Karpas-422 (cell line): Measurements from ENCODE around the gene KMT2C. TPM values are rescaled to one million over a fixed set of nuclear protein-coding genes. Genes with fewer than 3 reads are reported as not detected.

Experiments used
- DNase-seq: peaks from one replicate; pipeline ENCODE4 v3.0.0-alpha.2; 2015
- H2AFZ ChIP-seq: fragments of 200-600 bp; sonication (generic); 2 replicates; pipeline ENCODE4 v1.6.1; 2014; ENCODE audit warnings: antibody characterized with exemption, low read length, mixed read lengths
- H3K27ac ChIP-seq: fragments of 200-600 bp; sonication (generic); 2 replicates; pipeline ENCODE4 v1.5.1; 2014; ENCODE audit warnings: mild to moderate bottlenecking, low read length, moderate library complexity
- H3K27me3 ChIP-seq: fragments of 200-600 bp; sonication (generic); 2 replicates; pipeline ENCODE4 v1.6.1; 2014; ENCODE audit warnings: low read length, mixed read lengths
- H3K36me3 ChIP-seq: fragments of 200-600 bp; sonication (generic); 2 replicates; pipeline ENCODE4 v1.6.1; 2014; ENCODE audit warnings: low read length, mixed read lengths; ENCODE audit not compliant: insufficient read depth
- H3K4me1 ChIP-seq: fragments of 200-600 bp; sonication (generic); 2 replicates; pipeline ENCODE4 v1.6.1; 2014; ENCODE audit warnings: mild to moderate bottlenecking, low read length, mixed read lengths
- H3K4me2 ChIP-seq: fragments of 200-600 bp; sonication (generic); 2 replicates; pipeline ENCODE4 v1.6.1; 2014; ENCODE audit warnings: low read length, low read depth, mild to moderate bottlenecking; ENCODE audit not compliant: poor library complexity, severe bottlenecking
- H3K4me3 ChIP-seq: fragments of 200-600 bp; sonication (generic); 2 replicates; pipeline ENCODE4 v1.5.1; 2014; ENCODE audit warnings: mild to moderate bottlenecking, antibody characterized with exemption, low read length, mixed read lengths
- H3K79me2 ChIP-seq: fragments of 200-600 bp; sonication (generic); 2 replicates; pipeline ENCODE4 v1.6.1; 2014; ENCODE audit warnings: mild to moderate bottlenecking, low read length, mixed read lengths
- H3K9ac ChIP-seq: fragments of 200-600 bp; sonication (generic); 2 replicates; pipeline ENCODE4 v1.6.0; 2014; ENCODE audit warnings: low read length
- H3K9me2 ChIP-seq: fragments of 200-600 bp; sonication (generic), shearing (Covaris generic); replicated peaks from 2 replicates; pipeline ENCODE4 v1.6.0; 2014; ENCODE audit warnings: mild to moderate bottlenecking, low read length, moderate library complexity; ENCODE audit not compliant: insufficient read depth
- H3K9me3 ChIP-seq: fragments of 300-700, 200-600 bp; sonication (generic); 2 replicates; pipeline ENCODE4 v1.6.1; 2014; ENCODE audit warnings: low read length, mixed read lengths
- H4K20me1 ChIP-seq: fragments of 200-600 bp; sonication (generic); 2 replicates; pipeline ENCODE4 v1.6.1; 2014; ENCODE audit warnings: mild to moderate bottlenecking, antibody characterized with exemption, low read length, low read depth; ENCODE audit not compliant: insufficient read depth
- total RNA-seq: library from RNA; depleted of rRNA; stranded (reverse); fragments of >200 nt; shearing (Covaris generic); gene quantifications from 2 replicates; pipeline ENCODE4 v1.2.3, GENCODE V29; 2014; ENCODE audit warnings: low replicate concordance

KMT2C gene
- total RNA-seq, 1 experiment from 2014 or later, result 70.7 TPM

- no peaks in the 10 kb centered on the region for H3K27me3 ChIP-seq
- DNase-seq, result no peak
- H3K4me3 ChIP-seq, result no peak overlapping the region
- no peak overlapping the region for H3K27ac ChIP-seq
- H3K4me1 ChIP-seq, result no peaks in the 10 kb centered on the region
- H3K36me3 ChIP-seq, result peaks cover 63% of the 10 kb centered on the region
- H4K20me1 ChIP-seq, result no peaks in the 10 kb centered on the region
- H3K79me2 ChIP-seq, result peaks cover 3% of the 10 kb centered on the region; the same call in 1 of the 2 replicates
- no peak overlapping the region for H3K9ac ChIP-seq
- no peaks in the 10 kb centered on the region for H3K9me2 ChIP-seq
- H2AFZ ChIP-seq, result no peak overlapping the region
- H3K9me3 ChIP-seq, result peaks cover 4% of the 10 kb centered on the region; the same call in 1 of the 2 replicates
- no peak overlapping the region for H3K4me2 ChIP-seq
These were observed 306.9 kb downstream of the KMT2C start for GRCh38 chr7:152128741-152129461.

GRCh38 chr7:152128252-152128651 lies 307.6 kb downstream of the KMT2C start:
- no peaks in the 10 kb centered on the region for H4K20me1 ChIP-seq
- no peaks in the 10 kb centered on the region for H3K4me1 ChIP-seq
- no peaks in the 10 kb centered on the region for H3K27me3 ChIP-seq
- H3K9ac ChIP-seq, result no peak overlapping the region
- no peaks in the 10 kb centered on the region for H3K9me2 ChIP-seq
- H3K4me3 ChIP-seq, result no peak overlapping the region
- H3K9me3 ChIP-seq, result peaks cover 4% of the 10 kb centered on the region; the same call in 1 of the 2 replicates
- H2AFZ ChIP-seq, result no peak overlapping the region
- peaks cover 64% of the 10 kb centered on the region for H3K36me3 ChIP-seq
- H3K27ac ChIP-seq, result no peak overlapping the region
- no peak for DNase-seq
- no peak overlapping the region for H3K4me2 ChIP-seq
- peaks cover 3% of the 10 kb centered on the region; the same call in 1 of the 2 replicates for H3K79me2 ChIP-seq

GRCh38 chr7:152127229-152127628 lies 308.6 kb downstream of the KMT2C start:
- peaks cover 4% of the 10 kb centered on the region; the same call in 1 of the 2 replicates for H3K9me3 ChIP-seq
- no peak overlapping the region for H2AFZ ChIP-seq
- H3K9me2 ChIP-seq, result no peaks in the 10 kb centered on the region
- DNase-seq, result no peak
- H3K4me3 ChIP-seq, result no peak overlapping the region
- H3K36me3 ChIP-seq, result peaks cover 61% of the 10 kb centered on the region
- H3K27ac ChIP-seq, result no peak overlapping the region
- no peak overlapping the region for H3K9ac ChIP-seq
- peaks cover 3% of the 10 kb centered on the region; the same call in 1 of the 2 replicates for H3K79me2 ChIP-seq
- H3K4me1 ChIP-seq, result no peaks in the 10 kb centered on the region
- no peak overlapping the region for H3K4me2 ChIP-seq
- H3K27me3 ChIP-seq, result no peaks in the 10 kb centered on the region
- no peaks in the 10 kb centered on the region for H4K20me1 ChIP-seq

- Histone ChIP-seq H3K36me3 (peaks cover 58% of the 10 kb centered on the region), H3K4me2 (no peak overlapping the region), H3K27me3 (no peaks in the 10 kb centered on the region), H3K4me3 (no peak overlapping the region), H4K20me1 (no peaks in the 10 kb centered on the region), H3K9ac (no peak overlapping the region), H3K79me2 (peaks cover 3% of the 10 kb centered on the region; the same call in 1 of the 2 replicates), H3K9me3 (peaks cover 4% of the 10 kb centered on the region; the same call in 1 of the 2 replicates), H3K4me1 (no peaks in the 10 kb centered on the region), H2AFZ (no peak overlapping the region), H3K27ac (no peak overlapping the region), H3K9me2 (no peaks in the 10 kb centered on the region)
- no peak for DNase-seq
These were observed 309.1 kb downstream of the KMT2C start for GRCh38 chr7:152126741-152127140.

- no peak overlapping the region for H3K27ac ChIP-seq
- no peaks in the 10 kb centered on the region for H3K9me2 ChIP-seq
- no peak overlapping the region for H3K9ac ChIP-seq
- H3K4me3 ChIP-seq, result no peak overlapping the region
- peaks cover 4% of the 10 kb centered on the region; the same call in 1 of the 2 replicates for H3K9me3 ChIP-seq
- no peak overlapping the region for H2AFZ ChIP-seq
- no peak overlapping the region for H3K4me2 ChIP-seq
- H3K79me2 ChIP-seq, result peaks cover 3% of the 10 kb centered on the region; the same call in 1 of the 2 replicates
- no peaks in the 10 kb centered on the region for H3K4me1 ChIP-seq
- peaks cover 66% of the 10 kb centered on the region for H3K36me3 ChIP-seq
- no peaks in the 10 kb centered on the region for H3K27me3 ChIP-seq
- no peak for DNase-seq
- no peaks in the 10 kb centered on the region for H4K20me1 ChIP-seq
These were observed 313.3 kb downstream of the KMT2C start for GRCh38 chr7:152122540-152122939.

- Histone ChIP-seq H3K4me1 (no peaks in the 10 kb centered on the region), H3K4me2 (no peak overlapping the region), H4K20me1 (no peaks in the 10 kb centered on the region), H3K9me2 (no peaks in the 10 kb centered on the region), H2AFZ (no peak overlapping the region), H3K9me3 (peaks cover 4% of the 10 kb centered on the region; the same call in 1 of the 2 replicates), H3K9ac (no peak overlapping the region), H3K36me3 (peaks cover 61% of the 10 kb centered on the region), H3K79me2 (peaks cover 3% of the 10 kb centered on the region; the same call in 1 of the 2 replicates), H3K4me3 (no peak overlapping the region), H3K27ac (no peak overlapping the region), H3K27me3 (no peaks in the 10 kb centered on the region)
- DNase-seq, result no peak
These were observed 314.4 kb downstream of the KMT2C start for GRCh38 chr7:152121432-152121831.

- H3K9me2 ChIP-seq, result no peaks in the 10 kb centered on the region
- DNase-seq, result no peak
- no peak overlapping the region for H3K4me3 ChIP-seq
- no peak overlapping the region for H3K9ac ChIP-seq
- no peaks in the 10 kb centered on the region for H3K79me2 ChIP-seq
- no peaks in the 10 kb centered on the region for H3K4me1 ChIP-seq
- H3K4me2 ChIP-seq, result no peak overlapping the region
- no peak overlapping the region for H2AFZ ChIP-seq
- H4K20me1 ChIP-seq, result no peaks in the 10 kb centered on the region
- no peaks in the 10 kb centered on the region for H3K27me3 ChIP-seq
- H3K9me3 ChIP-seq, result peaks cover 3% of the 10 kb centered on the region; the same call in 1 of the 2 replicates
- peaks cover 55% of the 10 kb centered on the region for H3K36me3 ChIP-seq
- no peak overlapping the region for H3K27ac ChIP-seq
These were observed 315.0 kb downstream of the KMT2C start for GRCh38 chr7:152120776-152121175.

- no peak overlapping the region for H3K4me3 ChIP-seq
- no peak for DNase-seq
- H3K9me2 ChIP-seq, result no peaks in the 10 kb centered on the region
- no peak overlapping the region for H3K27ac ChIP-seq
- peaks cover 50% of the 10 kb centered on the region for H3K36me3 ChIP-seq
- no peak overlapping the region for H2AFZ ChIP-seq
- H3K9ac ChIP-seq, result no peak overlapping the region
- H3K4me1 ChIP-seq, result no peaks in the 10 kb centered on the region
- no peaks in the 10 kb centered on the region for H3K9me3 ChIP-seq
- H4K20me1 ChIP-seq, result no peaks in the 10 kb centered on the region
- no peaks in the 10 kb centered on the region for H3K79me2 ChIP-seq
- H3K4me2 ChIP-seq, result no peak overlapping the region
- no peaks in the 10 kb centered on the region for H3K27me3 ChIP-seq
These were observed 315.6 kb downstream of the KMT2C start for GRCh38 chr7:152120210-152120609.
